HEK293 (cell line): Measurements from ENCODE around the gene COL19A1.

ENCODE experiments used
- CTCF ChIA-PET: fragments of 350-600 bp; formaldehyde crosslinking; extraction: SDS; loops from one replicate; lab custom pipeline; 2021; ENCODE audit warnings: antibody characterized with exemption; lab: Yijun Ruan, JAX
- POLR2A ChIA-PET: fragments of 300-600 bp; formaldehyde crosslinking; extraction: SDS; loops from one replicate; lab custom pipeline; 2020; ENCODE audit warnings: antibody characterized with exemption, inconsistent platforms; lab: Yijun Ruan, JAX
- H3K27ac ChIP-seq: fragments of 200-500 bp; sonication (Bioruptor generic); 2 replicates; pipeline ENCODE4 v1.5.1; 2014; ENCODE audit warnings: low read depth, low read length, control low read depth, inconsistent platforms; ENCODE audit errors: extremely low read depth
- H3K36me3 ChIP-seq, 2 experiments: fragments of 200-500 bp in 1 of 2; sonication (Bioruptor generic) in 1 of 2; 1 replicate in 1 of 2; 2 replicates in 1 of 2; pipeline ENCODE4 v1.5.1; 2014 to 2017; ENCODE audit warnings: inconsistent platforms in 2 of 2, low read length in 2 of 2; ENCODE audit not compliant: control insufficient read depth in 2 of 2, insufficient read depth in 1 of 2
- H3K4me1 ChIP-seq: fragments of 200-500 bp; sonication (Bioruptor generic); 2 replicates; pipeline ENCODE4 v1.5.1; 2014; ENCODE audit warnings: mild to moderate bottlenecking, low read length, inconsistent platforms; ENCODE audit not compliant: control insufficient read depth, insufficient read depth
- H3K4me3 ChIP-seq: 2 replicates; pipeline ENCODE4 v1.5.1; 2011; ENCODE audit warnings: low read depth, mild to moderate bottlenecking, control low read depth, low read length, moderate library complexity
- H3K9me3 ChIP-seq: fragments of 200-500 bp; sonication (Bioruptor generic); 2 replicates; pipeline ENCODE4 v1.5.1; 2014; ENCODE audit warnings: low read depth, low read length, inconsistent platforms; ENCODE audit not compliant: control insufficient read depth, insufficient read depth
- ATF2 ChIP-seq: fragments of 450-650 bp; formaldehyde crosslinking; IDR thresholded peaks from 2 replicates; pipeline ENCODE4 v1.5.1; 2016; ENCODE audit warnings: missing biosample characterization, missing genetic modification characterization, low read depth
- EGR2 ChIP-seq: fragments of 450-650 bp; formaldehyde crosslinking; IDR thresholded peaks from 2 replicates; pipeline ENCODE4 v1.5.1; 2016; ENCODE audit warnings: low read depth, missing biosample characterization, missing genetic modification characterization
- HOXA7 ChIP-seq: sonication (generic); formaldehyde crosslinking; IDR thresholded peaks from 2 replicates; pipeline ENCODE4 v1.8.1; 2022; ENCODE audit warnings: missing genetic modification reagents, borderline replicate concordance
- KLF10 ChIP-seq: fragments of 450-650 bp; IDR thresholded peaks from 2 replicates; pipeline ENCODE4 v1.5.1; 2018; ENCODE audit warnings: missing biosample characterization, mild to moderate bottlenecking, missing genetic modification characterization
- SCRT1 ChIP-seq: fragments of 450-650 bp; formaldehyde crosslinking; IDR thresholded peaks from 2 replicates; pipeline ENCODE4 v1.5.1; 2016; ENCODE audit warnings: missing biosample characterization, missing genetic modification characterization, borderline replicate concordance
- SCRT2 ChIP-seq: fragments of 450-650 bp; formaldehyde crosslinking; IDR thresholded peaks from 2 replicates; pipeline ENCODE4 v1.5.1; 2016; ENCODE audit warnings: missing biosample characterization, missing genetic modification characterization
- SP7 ChIP-seq: fragments of 450-650 bp; formaldehyde crosslinking; IDR thresholded peaks from 2 replicates; pipeline ENCODE4 v1.5.1; 2016; ENCODE audit warnings: missing biosample characterization, missing genetic modification characterization
- WT1 ChIP-seq: fragments of 450-650 bp; formaldehyde crosslinking; IDR thresholded peaks from 2 replicates; pipeline ENCODE4 v1.5.1; 2016; ENCODE audit warnings: missing biosample characterization, missing genetic modification characterization
- YY1 ChIP-seq: fragments of 450-650 bp; formaldehyde crosslinking; IDR thresholded peaks from 2 replicates; pipeline ENCODE4 v1.5.1; 2018; ENCODE audit warnings: missing biosample characterization, missing genetic modification characterization
- ZBTB17 ChIP-seq: fragments of 450-650 bp; formaldehyde crosslinking; IDR thresholded peaks from 2 replicates; pipeline ENCODE4 v1.5.1; 2016; ENCODE audit warnings: missing biosample characterization, missing genetic modification characterization
- ZFP69B ChIP-seq: fragments of 450-650 bp; formaldehyde crosslinking; IDR thresholded peaks from 2 replicates; pipeline ENCODE4 v1.5.1; 2016; ENCODE audit warnings: missing biosample characterization, missing genetic modification characterization
- ZNF223 ChIP-seq: fragments of 450-650 bp; formaldehyde crosslinking; IDR thresholded peaks from 2 replicates; pipeline ENCODE4 v1.5.1; 2016; ENCODE audit warnings: missing biosample characterization, missing genetic modification characterization
- ZNF23 ChIP-seq: fragments of 450-650 bp; formaldehyde crosslinking; IDR thresholded peaks from 2 replicates; pipeline ENCODE4 v1.5.1; 2016; ENCODE audit warnings: missing biosample characterization, missing genetic modification characterization, borderline replicate concordance
- ZNF292 ChIP-seq: fragments of 450-650 bp; formaldehyde crosslinking; IDR thresholded peaks from 2 replicates; pipeline ENCODE4 v1.5.1; 2016; ENCODE audit warnings: low read depth, missing biosample characterization, missing genetic modification characterization, borderline replicate concordance
- ZNF354C ChIP-seq: fragments of 450-650 bp; formaldehyde crosslinking; IDR thresholded peaks from 2 replicates; pipeline ENCODE4 v1.5.1; 2016; ENCODE audit warnings: missing biosample characterization, missing genetic modification characterization, low read depth, borderline replicate concordance
- ZNF394 ChIP-seq: fragments of 450-650 bp; formaldehyde crosslinking; IDR thresholded peaks from 2 replicates; pipeline ENCODE4 v1.5.1; 2016; ENCODE audit warnings: missing biosample characterization, missing genetic modification characterization, mild to moderate bottlenecking, moderate library complexity, borderline replicate concordance
- ZNF501 ChIP-seq: fragments of 450-650 bp; formaldehyde crosslinking; IDR thresholded peaks from 2 replicates; pipeline ENCODE4 v1.5.1; 2016; ENCODE audit warnings: missing biosample characterization, missing genetic modification characterization
- ZNF571 ChIP-seq: fragments of 450-650 bp; formaldehyde crosslinking; IDR thresholded peaks from 2 replicates; pipeline ENCODE4 v1.5.0; 2017; ENCODE audit warnings: missing biosample characterization, missing genetic modification characterization
- ZNF600 ChIP-seq: fragments of 450-650 bp; formaldehyde crosslinking; IDR thresholded peaks from 2 replicates; pipeline ENCODE4 v1.5.1; 2016; ENCODE audit warnings: missing biosample characterization, missing genetic modification characterization
- ZNF670 ChIP-seq: fragments of 450-650 bp; formaldehyde crosslinking; IDR thresholded peaks from 2 replicates; pipeline ENCODE4 v1.5.1; 2016; ENCODE audit warnings: missing biosample characterization, missing genetic modification characterization, low read depth
- ZNF791 ChIP-seq: fragments of 450-650 bp; formaldehyde crosslinking; IDR thresholded peaks from 2 replicates; pipeline ENCODE4 v1.5.1; 2016; ENCODE audit warnings: missing biosample characterization, missing genetic modification characterization
- ZSCAN30 ChIP-seq: fragments of 450-650 bp; IDR thresholded peaks from 2 replicates; pipeline ENCODE4 v1.5.1; 2018; ENCODE audit warnings: missing biosample characterization, mild to moderate bottlenecking, missing genetic modification characterization, moderate library complexity
- TF ChIP-seq, protein P1 (sequence below): fragments of 450-650 bp; formaldehyde crosslinking; IDR thresholded peaks from 2 replicates; pipeline ENCODE4 v1.5.1; 2016; ENCODE audit warnings: missing biosample characterization, missing genetic modification characterization
- TF ChIP-seq, protein P2 (sequence below): fragments of 450-650 bp; formaldehyde crosslinking; IDR thresholded peaks from 2 replicates; pipeline ENCODE4 v1.5.1; 2017; ENCODE audit warnings: missing biosample characterization, missing genetic modification characterization
- TF ChIP-seq, protein P3 (sequence below): fragments of 450-650 bp; formaldehyde crosslinking; IDR thresholded peaks from 2 replicates; pipeline ENCODE4 v1.5.1; 2016; ENCODE audit warnings: missing biosample characterization, missing genetic modification characterization
- TF ChIP-seq, protein P4 (sequence below): fragments of 450-650 bp; formaldehyde crosslinking; IDR thresholded peaks from 2 replicates; pipeline ENCODE4 v1.5.1; 2016; ENCODE audit warnings: missing biosample characterization, missing genetic modification characterization, low read depth

Gene COL19A1

GRCh38 chr6:70208235-70208790, 342.0 kb downstream of the COL19A1 start:
- H3K4me3 ChIP-seq = no peak overlapping the region
- no peak overlapping the region for H3K27ac ChIP-seq
- POLR2A ChIA-PET = no interaction called here
- no peaks in the 10 kb centered on the region for H3K4me1 ChIP-seq
- no peaks in the 10 kb centered on the region for H3K9me3 ChIP-seq
- CTCF ChIA-PET = interaction anchor here (0.7 to 2.6 kb wide), 7 partner anchors 11 to 806 kb away, joined by 3 to 18 read pairs (median 4); no protein-coding TSS in a partner anchor
- no peaks in the 10 kb centered on the region for H3K36me3 ChIP-seq
- no peak for TF ChIP-seq ZSCAN30 (tag by site-specific recombination)
- TF ChIP-seq, protein P1, sequence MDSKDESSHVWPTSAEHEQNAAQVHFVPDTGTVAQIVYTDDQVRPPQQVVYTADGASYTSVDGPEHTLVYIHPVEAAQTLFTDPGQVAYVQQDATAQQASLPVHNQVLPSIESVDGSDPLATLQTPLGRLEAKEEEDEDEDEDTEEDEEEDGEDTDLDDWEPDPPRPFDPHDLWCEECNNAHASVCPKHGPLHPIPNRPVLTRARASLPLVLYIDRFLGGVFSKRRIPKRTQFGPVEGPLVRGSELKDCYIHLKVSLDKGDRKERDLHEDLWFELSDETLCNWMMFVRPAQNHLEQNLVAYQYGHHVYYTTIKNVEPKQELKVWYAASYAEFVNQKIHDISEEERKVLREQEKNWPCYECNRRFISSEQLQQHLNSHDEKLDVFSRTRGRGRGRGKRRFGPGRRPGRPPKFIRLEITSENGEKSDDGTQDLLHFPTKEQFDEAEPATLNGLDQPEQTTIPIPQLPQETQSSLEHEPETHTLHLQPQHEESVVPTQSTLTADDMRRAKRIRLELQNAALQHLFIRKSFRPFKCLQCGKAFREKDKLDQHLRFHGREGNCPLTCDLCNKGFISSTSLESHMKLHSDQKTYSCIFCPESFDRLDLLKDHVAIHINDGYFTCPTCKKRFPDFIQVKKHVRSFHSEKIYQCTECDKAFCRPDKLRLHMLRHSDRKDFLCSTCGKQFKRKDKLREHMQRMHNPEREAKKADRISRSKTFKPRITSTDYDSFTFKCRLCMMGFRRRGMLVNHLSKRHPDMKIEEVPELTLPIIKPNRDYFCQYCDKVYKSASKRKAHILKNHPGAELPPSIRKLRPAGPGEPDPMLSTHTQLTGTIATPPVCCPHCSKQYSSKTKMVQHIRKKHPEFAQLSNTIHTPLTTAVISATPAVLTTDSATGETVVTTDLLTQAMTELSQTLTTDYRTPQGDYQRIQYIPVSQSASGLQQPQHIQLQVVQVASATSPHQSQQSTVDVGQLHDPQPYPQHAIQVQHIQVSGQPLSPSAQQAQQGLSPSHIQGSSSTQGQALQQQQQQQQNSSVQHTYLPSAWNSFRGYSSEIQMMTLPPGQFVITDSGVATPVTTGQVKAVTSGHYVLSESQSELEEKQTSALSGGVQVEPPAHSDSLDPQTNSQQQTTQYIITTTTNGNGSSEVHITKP (tag by site-specific recombination) = no peak
- TF ChIP-seq ZNF23 = no peak
- no peak for TF ChIP-seq HOXA7 (CRISPR knock-in tag)
- TF ChIP-seq YY1 (tag by site-specific recombination) = no peak
- peak; percentile 66; the same call in 1 of the 2 replicates for TF ChIP-seq ZFP69B (tag by site-specific recombination)
- no peak for TF ChIP-seq ATF2 (tag by site-specific recombination)
- TF ChIP-seq EGR2 = no peak
- no peak for TF ChIP-seq ZNF354C (tag by site-specific recombination)
- TF ChIP-seq ZBTB17 (tag by site-specific recombination) = peak; percentile 58; the same call in 1 of the 2 replicates
- no peak for TF ChIP-seq ZNF571 (tag by site-specific recombination)
- no peak for TF ChIP-seq SCRT1
- no peak for TF ChIP-seq ZNF791 (tag by site-specific recombination)
- TF ChIP-seq ZNF670 = no peak
- TF ChIP-seq ZNF223 (tag by site-specific recombination) = no peak
- TF ChIP-seq ZNF501 (tag by site-specific recombination) = no peak
- TF ChIP-seq KLF10 (tag by site-specific recombination) = no peak
- TF ChIP-seq SCRT2 = peak; percentile 57; the same call in 1 of the 2 replicates
- TF ChIP-seq, protein P2, sequence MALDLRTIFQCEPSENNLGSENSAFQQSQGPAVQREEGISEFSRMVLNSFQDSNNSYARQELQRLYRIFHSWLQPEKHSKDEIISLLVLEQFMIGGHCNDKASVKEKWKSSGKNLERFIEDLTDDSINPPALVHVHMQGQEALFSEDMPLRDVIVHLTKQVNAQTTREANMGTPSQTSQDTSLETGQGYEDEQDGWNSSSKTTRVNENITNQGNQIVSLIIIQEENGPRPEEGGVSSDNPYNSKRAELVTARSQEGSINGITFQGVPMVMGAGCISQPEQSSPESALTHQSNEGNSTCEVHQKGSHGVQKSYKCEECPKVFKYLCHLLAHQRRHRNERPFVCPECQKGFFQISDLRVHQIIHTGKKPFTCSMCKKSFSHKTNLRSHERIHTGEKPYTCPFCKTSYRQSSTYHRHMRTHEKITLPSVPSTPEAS = no peak
- no peak for TF ChIP-seq ZNF292 (tag by site-specific recombination)
- no peak for TF ChIP-seq WT1
- no peak for TF ChIP-seq ZNF600
- TF ChIP-seq ZNF394 (tag by site-specific recombination) = no peak
- TF ChIP-seq, protein P3, sequence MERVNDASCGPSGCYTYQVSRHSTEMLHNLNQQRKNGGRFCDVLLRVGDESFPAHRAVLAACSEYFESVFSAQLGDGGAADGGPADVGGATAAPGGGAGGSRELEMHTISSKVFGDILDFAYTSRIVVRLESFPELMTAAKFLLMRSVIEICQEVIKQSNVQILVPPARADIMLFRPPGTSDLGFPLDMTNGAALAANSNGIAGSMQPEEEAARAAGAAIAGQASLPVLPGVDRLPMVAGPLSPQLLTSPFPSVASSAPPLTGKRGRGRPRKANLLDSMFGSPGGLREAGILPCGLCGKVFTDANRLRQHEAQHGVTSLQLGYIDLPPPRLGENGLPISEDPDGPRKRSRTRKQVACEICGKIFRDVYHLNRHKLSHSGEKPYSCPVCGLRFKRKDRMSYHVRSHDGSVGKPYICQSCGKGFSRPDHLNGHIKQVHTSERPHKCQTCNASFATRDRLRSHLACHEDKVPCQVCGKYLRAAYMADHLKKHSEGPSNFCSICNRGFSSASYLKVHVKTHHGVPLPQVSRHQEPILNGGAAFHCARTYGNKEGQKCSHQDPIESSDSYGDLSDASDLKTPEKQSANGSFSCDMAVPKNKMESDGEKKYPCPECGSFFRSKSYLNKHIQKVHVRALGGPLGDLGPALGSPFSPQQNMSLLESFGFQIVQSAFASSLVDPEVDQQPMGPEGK (tag by site-specific recombination) = no peak
- TF ChIP-seq, protein P4, sequence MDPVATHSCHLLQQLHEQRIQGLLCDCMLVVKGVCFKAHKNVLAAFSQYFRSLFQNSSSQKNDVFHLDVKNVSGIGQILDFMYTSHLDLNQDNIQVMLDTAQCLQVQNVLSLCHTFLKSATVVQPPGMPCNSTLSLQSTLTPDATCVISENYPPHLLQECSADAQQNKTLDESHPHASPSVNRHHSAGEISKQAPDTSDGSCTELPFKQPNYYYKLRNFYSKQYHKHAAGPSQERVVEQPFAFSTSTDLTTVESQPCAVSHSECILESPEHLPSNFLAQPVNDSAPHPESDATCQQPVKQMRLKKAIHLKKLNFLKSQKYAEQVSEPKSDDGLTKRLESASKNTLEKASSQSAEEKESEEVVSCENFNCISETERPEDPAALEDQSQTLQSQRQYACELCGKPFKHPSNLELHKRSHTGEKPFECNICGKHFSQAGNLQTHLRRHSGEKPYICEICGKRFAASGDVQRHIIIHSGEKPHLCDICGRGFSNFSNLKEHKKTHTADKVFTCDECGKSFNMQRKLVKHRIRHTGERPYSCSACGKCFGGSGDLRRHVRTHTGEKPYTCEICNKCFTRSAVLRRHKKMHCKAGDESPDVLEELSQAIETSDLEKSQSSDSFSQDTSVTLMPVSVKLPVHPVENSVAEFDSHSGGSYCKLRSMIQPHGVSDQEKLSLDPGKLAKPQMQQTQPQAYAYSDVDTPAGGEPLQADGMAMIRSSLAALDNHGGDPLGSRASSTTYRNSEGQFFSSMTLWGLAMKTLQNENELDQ (tag by site-specific recombination) = no peak
- TF ChIP-seq SP7 = no peak
